Breast epithelium (tissue), 4 donors: ENCODE measurements around the gene NOVA1. TPM values are rescaled to one million over a fixed set of nuclear protein-coding genes. Genes with fewer than 3 reads are reported as not detected.

ENCODE experiments used
- DNase-seq, 2 donors: peaks; one replicate each; pipeline ENCODE4 v3.0.0-alpha.2; 2019; ENCODE audit warnings: low spot score in 2 of 2
- H3K27ac ChIP-seq, 2 donors: fragments of 200-600 bp; sonication (generic) in 1 of 2; one replicate each; pipeline ENCODE4 v1.5.1; 2016 to 2019; ENCODE audit warnings: mild to moderate bottlenecking in 1 of 2
- H3K27me3 ChIP-seq, 2 donors: fragments of 200-600 bp; sonication (generic) in 1 of 2; one replicate each; pipeline versions ENCODE4 v1.5.1 to v1.6.0; 2017 to 2019; ENCODE audit warnings: control low read depth in 1 of 2, mild to moderate bottlenecking in 1 of 2
- H3K36me3 ChIP-seq: fragments of 200-600 bp; one replicate; pipeline ENCODE4 v1.5.1; 2019
- H3K4me1 ChIP-seq, 2 donors: fragments of 200-600 bp; sonication (generic); one replicate each; pipeline ENCODE4 v1.5.1; 2016 to 2019; ENCODE audit warnings: control low read depth in 1 of 2
- H3K4me3 ChIP-seq, 3 donors: fragments of 200-600 bp; sonication (generic); 1 replicate in 2 of 3; 2 replicates in 1 of 3; pipeline ENCODE4 v1.5.1; 2016 to 2019; ENCODE audit warnings: mild to moderate bottlenecking in 3 of 3, moderate library complexity in 2 of 3
- H3K9me3 ChIP-seq, 2 donors: fragments of 200-600 bp; sonication (generic) in 1 of 2; one replicate each; pipeline ENCODE4 v1.5.1; 2016 to 2019; ENCODE audit warnings: control low read depth in 1 of 2
- POLR2A ChIP-seq: fragments of 450-650 bp; IDR thresholded peaks from one replicate; pipeline ENCODE4 v1.6.1; 2016; ENCODE audit warnings: antibody characterized with exemption, mild to moderate bottlenecking, moderate library complexity
- POLR2AphosphoS5 ChIP-seq, 3 donors: sonication (generic); formaldehyde crosslinking; IDR thresholded peaks; one replicate each; pipeline ENCODE4 v1.6.1; 2017; ENCODE audit warnings: antibody characterized with exemption in 3 of 3
- intact Hi-C: fragments of 100-400 bp; cut with DNase I; formaldehyde crosslinking; loops from one replicate; pipeline ENCODE4 v1.15.1; 2023; ENCODE audit warnings: low total_unique reads
- total RNA-seq, 3 donors: library from RNA; depleted of rRNA; stranded (reverse); fragments of >200 nt; gene quantifications; one replicate each; pipeline ENCODE4 v1.1.0, GENCODE V29; 2016
- TF ChIP-seq, protein P1 (sequence below), 3 donors: fragments of 450-650 bp; IDR thresholded peaks; one replicate each; pipeline ENCODE4 v1.5.1; 2016 to 2017; ENCODE audit warnings: antibody characterized with exemption in 3 of 3, mild to moderate bottlenecking in 3 of 3, moderate library complexity in 3 of 3

The NOVA1 gene
- total RNA-seq, 3 donors from 2014 or later: 58.9 to 72.0 (median 59.0) TPM

DNA sequence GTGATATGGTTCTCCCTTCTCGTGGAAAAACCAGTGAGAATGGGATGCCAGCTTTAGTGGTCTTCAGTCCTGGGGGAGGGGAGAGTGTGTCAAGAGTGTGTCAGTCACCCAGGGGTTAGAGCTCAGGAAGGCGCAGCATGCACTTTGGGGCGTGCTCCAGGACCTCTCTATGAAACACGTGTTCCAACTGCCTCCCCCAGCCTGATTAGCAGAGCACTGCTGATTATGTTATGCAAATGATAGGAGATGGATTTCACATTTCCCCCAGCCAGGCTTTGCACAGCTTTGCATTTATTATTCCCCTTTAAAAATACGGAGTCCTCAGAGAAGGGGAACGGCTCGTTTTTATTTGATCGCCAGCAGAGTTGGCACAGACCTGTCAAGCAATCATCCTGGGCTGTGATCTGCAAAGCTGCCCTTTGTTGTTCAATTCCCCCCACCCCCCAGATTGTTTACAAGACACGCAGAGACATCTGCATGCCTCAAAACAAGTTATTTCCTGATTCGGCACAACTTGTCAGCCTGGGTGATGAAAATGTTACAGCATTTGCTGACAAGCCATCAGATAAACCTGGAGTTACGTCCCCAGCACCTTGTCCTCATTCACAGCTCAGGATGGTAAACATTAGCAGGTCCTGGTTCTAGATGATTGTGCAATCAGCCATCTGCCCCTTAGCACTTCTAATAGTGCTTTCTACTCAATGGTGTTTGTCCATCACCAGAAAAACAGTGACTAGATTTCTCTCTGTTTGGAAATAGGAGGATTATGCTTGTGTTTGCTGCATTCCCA is 196.5 kb downstream of the NOVA1 start:
- Histone ChIP-seq H3K4me1 (no peaks in the 10 kb centered on the region), H3K4me3 (no peak overlapping the region), H3K36me3 (no peaks in the 10 kb centered on the region), H3K27me3 (no peaks in the 10 kb centered on the region), H3K9me3 (no peaks in the 10 kb centered on the region), H3K27ac (no peak overlapping the region)
- DNase-seq: no peak
- TF ChIP-seq POLR2AphosphoS5 (IDR thresholded peaks at IDR 0.05) (no peak), POLR2A (no peak)
- TF ChIP-seq, protein P1, sequence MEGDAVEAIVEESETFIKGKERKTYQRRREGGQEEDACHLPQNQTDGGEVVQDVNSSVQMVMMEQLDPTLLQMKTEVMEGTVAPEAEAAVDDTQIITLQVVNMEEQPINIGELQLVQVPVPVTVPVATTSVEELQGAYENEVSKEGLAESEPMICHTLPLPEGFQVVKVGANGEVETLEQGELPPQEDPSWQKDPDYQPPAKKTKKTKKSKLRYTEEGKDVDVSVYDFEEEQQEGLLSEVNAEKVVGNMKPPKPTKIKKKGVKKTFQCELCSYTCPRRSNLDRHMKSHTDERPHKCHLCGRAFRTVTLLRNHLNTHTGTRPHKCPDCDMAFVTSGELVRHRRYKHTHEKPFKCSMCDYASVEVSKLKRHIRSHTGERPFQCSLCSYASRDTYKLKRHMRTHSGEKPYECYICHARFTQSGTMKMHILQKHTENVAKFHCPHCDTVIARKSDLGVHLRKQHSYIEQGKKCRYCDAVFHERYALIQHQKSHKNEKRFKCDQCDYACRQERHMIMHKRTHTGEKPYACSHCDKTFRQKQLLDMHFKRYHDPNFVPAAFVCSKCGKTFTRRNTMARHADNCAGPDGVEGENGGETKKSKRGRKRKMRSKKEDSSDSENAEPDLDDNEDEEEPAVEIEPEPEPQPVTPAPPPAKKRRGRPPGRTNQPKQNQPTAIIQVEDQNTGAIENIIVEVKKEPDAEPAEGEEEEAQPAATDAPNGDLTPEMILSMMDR (IDR thresholded peaks at IDR 0.05): no peak
- intact Hi-C loops: no loop called here

DNA sequence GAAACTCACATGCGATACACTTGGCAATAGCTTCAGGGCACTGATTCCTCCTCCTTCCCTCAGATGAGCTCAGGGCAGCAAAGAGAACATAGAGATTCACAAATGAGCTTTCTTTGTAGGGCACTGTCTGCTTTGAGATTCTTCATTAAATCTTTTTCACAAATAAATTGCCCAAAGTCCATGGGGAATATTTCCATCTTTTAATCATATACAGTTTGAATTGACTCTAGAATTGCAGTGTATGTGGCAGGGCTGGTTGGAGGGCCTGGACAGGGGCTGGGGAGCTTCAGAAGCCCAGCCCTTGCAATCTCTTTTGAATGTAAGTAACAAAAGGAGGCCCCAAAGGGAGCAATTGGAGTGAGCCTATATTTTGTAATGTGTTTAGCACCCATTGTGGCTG is 197.5 kb downstream of the NOVA1 start:
- no peak for DNase-seq
- no peak for TF ChIP-seq POLR2AphosphoS5 (IDR thresholded peaks at IDR 0.05)
- no peak for TF ChIP-seq POLR2A
- TF ChIP-seq, protein P1 (IDR thresholded peaks at IDR 0.05): no peak
- Histone ChIP-seq H3K27me3 (no peaks in the 10 kb centered on the region), H3K9me3 (no peaks in the 10 kb centered on the region), H3K27ac (no peak overlapping the region), H3K36me3 (no peaks in the 10 kb centered on the region), H3K4me3 (no peak overlapping the region), H3K4me1 (no peaks in the 10 kb centered on the region)
- intact Hi-C loops: no loop called here

DNA sequence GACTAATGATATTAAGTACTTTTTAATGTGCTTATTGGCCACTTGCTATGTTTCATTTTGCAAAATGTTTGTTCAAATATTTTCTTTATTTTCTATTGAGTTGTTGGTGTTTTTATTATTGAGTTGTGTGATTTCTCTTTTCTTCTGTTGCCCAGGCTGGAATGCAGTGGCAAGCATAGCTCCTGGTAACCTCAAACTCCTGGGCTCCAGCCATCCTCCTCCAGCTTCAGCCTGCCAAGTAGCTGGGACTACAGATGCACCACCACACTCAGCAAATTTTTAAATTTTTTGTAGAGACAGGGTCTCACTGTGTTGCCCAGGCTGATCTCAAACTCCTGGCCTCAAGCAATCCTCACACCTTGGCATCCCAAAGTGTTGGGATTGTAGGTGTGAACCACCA is 199.2 kb downstream of the NOVA1 start:
- no peaks in the 10 kb centered on the region for H3K36me3 ChIP-seq
- intact Hi-C loops: no loop called here
- H3K9me3 ChIP-seq: no peaks in the 10 kb centered on the region
- no peaks in the 10 kb centered on the region for H3K27me3 ChIP-seq
- no peak overlapping the region for H3K4me3 ChIP-seq
- DNase-seq: no peak
- H3K27ac ChIP-seq: no peak overlapping the region
- TF ChIP-seq, protein P1 (IDR thresholded peaks at IDR 0.05): no peak
- TF ChIP-seq POLR2A (no peak), POLR2AphosphoS5 (IDR thresholded peaks at IDR 0.05) (no peak)
- peaks cover 0 to 9% of the 10 kb centered on the region in 2 donors for H3K4me1 ChIP-seq
